SJCRH30 (cell line): Measurements from ENCODE around the gene CREB3L1. TPM values are rescaled to one million over a fixed set of nuclear protein-coding genes. Genes with fewer than 3 reads are reported as not detected.
"Not testable (repeated sequence)": the region's sequence is repeated elsewhere in the genome, so short reads cannot be mapped to it uniquely, and the experiment has no call there.

Experiments used
- DNase-seq, 2 experiments: peaks; one replicate each; pipeline ENCODE4 v3.0.0-alpha.2; 2015 to 2020
- H3K27ac ChIP-seq: fragments of 250-450 bp; sonication (Bioruptor Pico); 2 replicates; pipeline ENCODE4 v1.5.1; 2020; ENCODE audit warnings: mild to moderate bottlenecking, moderate library complexity
- H3K27me3 ChIP-seq: fragments of 250-450 bp; sonication (Bioruptor Pico); 2 replicates; pipeline ENCODE4 v1.5.1; 2020; ENCODE audit warnings: mild to moderate bottlenecking, moderate library complexity
- H3K36me3 ChIP-seq: fragments of 250-450 bp; sonication (Bioruptor Pico); 2 replicates; pipeline ENCODE4 v1.5.1; 2020; ENCODE audit warnings: mild to moderate bottlenecking, moderate library complexity
- H3K4me1 ChIP-seq: fragments of 250-450 bp; sonication (Bioruptor Pico); 2 replicates; pipeline ENCODE4 v1.5.1; 2020; ENCODE audit warnings: mild to moderate bottlenecking, moderate library complexity
- H3K4me3 ChIP-seq: fragments of 250-450 bp; sonication (Bioruptor Pico); 2 replicates; pipeline ENCODE4 v1.5.1; 2020; ENCODE audit warnings: mild to moderate bottlenecking, moderate library complexity
- H3K9me3 ChIP-seq: fragments of 250-450 bp; sonication (Bioruptor Pico); replicated peaks from 2 replicates; pipeline ENCODE4 v1.5.1; 2020; ENCODE audit warnings: mild to moderate bottlenecking, moderate library complexity
- total RNA-seq: library from RNA; depleted of rRNA; stranded (reverse); fragments of >200 nt; shearing (Covaris generic); gene quantifications from 2 replicates; pipeline ENCODE4 v1.2.3, GENCODE V29; 2014

Gene CREB3L1
- total RNA-seq, 1 experiment from 2014 or later: 0.34 TPM

GRCh38 chr11:46253258-46254132, 24.0 kb upstream of the CREB3L1 start:
- Histone ChIP-seq H3K9me3 (no peaks in the 10 kb centered on the region), H3K4me1 (peaks cover 9% of the 10 kb centered on the region; the same call in 1 of the 2 replicates), H3K27ac (no peak overlapping the region), H3K36me3 (no peaks in the 10 kb centered on the region), H3K27me3 (peaks cover 8% of the 10 kb centered on the region; the same call in 1 of the 2 replicates), H3K4me3 (no peak overlapping the region)
- no peak for DNase-seq

- peaks cover 4% of the 10 kb centered on the region; the same call in 1 of the 2 replicates for H3K4me1 ChIP-seq
- H3K4me3 ChIP-seq: no peak overlapping the region
- no peaks in the 10 kb centered on the region for H3K36me3 ChIP-seq
- H3K9me3 ChIP-seq: no peaks in the 10 kb centered on the region
- no peak for DNase-seq
- H3K27ac ChIP-seq: no peak overlapping the region
- H3K27me3 ChIP-seq: peaks cover 8% of the 10 kb centered on the region; the same call in 1 of the 2 replicates
Observed at GRCh38 chr11:46254133-46254491, 23.4 kb upstream of the CREB3L1 start.

GRCh38 chr11:46256540-46257001, 20.9 kb upstream of the CREB3L1 start:
- H3K27ac ChIP-seq: no peak overlapping the region
- H3K4me1 ChIP-seq: no peaks in the 10 kb centered on the region
- H3K36me3 ChIP-seq: no peaks in the 10 kb centered on the region
- no peak overlapping the region for H3K4me3 ChIP-seq
- H3K9me3 ChIP-seq: no peaks in the 10 kb centered on the region
- H3K27me3 ChIP-seq: peaks cover 12% of the 10 kb centered on the region; the same call in 1 of the 2 replicates
- no peak for DNase-seq

GRCh38 chr11:46259347-46259746, 18.1 kb upstream of the CREB3L1 start:
- H3K27me3 ChIP-seq: peaks cover 12% of the 10 kb centered on the region; the same call in 1 of the 2 replicates
- H3K4me3 ChIP-seq, H3K9me3 ChIP-seq, H3K4me1 ChIP-seq, DNase-seq, H3K27ac ChIP-seq, H3K36me3 ChIP-seq: not testable (repeated sequence)

GRCh38 chr11:46259971-46260560, 17.4 kb upstream of the CREB3L1 start:
- no peak overlapping the region for H3K27ac ChIP-seq
- H3K4me1 ChIP-seq: no peaks in the 10 kb centered on the region
- no peaks in the 10 kb centered on the region for H3K9me3 ChIP-seq
- H3K4me3 ChIP-seq: no peak overlapping the region
- DNase-seq: no peak
- peaks cover 12% of the 10 kb centered on the region; the same call in 1 of the 2 replicates for H3K27me3 ChIP-seq
- no peaks in the 10 kb centered on the region for H3K36me3 ChIP-seq

- Histone ChIP-seq H3K27me3 (peaks cover 13% of the 10 kb centered on the region), H3K9me3 (no peaks in the 10 kb centered on the region), H3K4me3 (no peak overlapping the region), H3K27ac (no peak overlapping the region), H3K36me3 (no peaks in the 10 kb centered on the region), H3K4me1 (no peaks in the 10 kb centered on the region)
- no peak for DNase-seq
Observed at GRCh38 chr11:46263120-46263519, 14.3 kb upstream of the CREB3L1 start.

- DNase-seq: no peak
- Histone ChIP-seq H3K4me1 (no peaks in the 10 kb centered on the region), H3K27me3 (peaks cover 9% of the 10 kb centered on the region), H3K9me3 (no peaks in the 10 kb centered on the region), H3K27ac (no peak overlapping the region), H3K36me3 (no peaks in the 10 kb centered on the region), H3K4me3 (no peak overlapping the region)
Observed at GRCh38 chr11:46264030-46264429, 13.4 kb upstream of the CREB3L1 start.

GRCh38 chr11:46264976-46265375, 12.5 kb upstream of the CREB3L1 start:
- H3K9me3 ChIP-seq: no peaks in the 10 kb centered on the region
- DNase-seq: no peak

GRCh38 chr11:46265764-46266163, 11.7 kb upstream of the CREB3L1 start:
- DNase-seq: no peak
- H3K27me3 ChIP-seq: peaks cover 12% of the 10 kb centered on the region
- no peak overlapping the region for H3K27ac ChIP-seq
- no peaks in the 10 kb centered on the region for H3K4me1 ChIP-seq
- no peaks in the 10 kb centered on the region for H3K9me3 ChIP-seq
- H3K4me3 ChIP-seq: no peak overlapping the region
- no peaks in the 10 kb centered on the region for H3K36me3 ChIP-seq

More at GRCh38 chr11:46264976-46265375, 12.5 kb upstream of the CREB3L1 start:
- Histone ChIP-seq H3K27ac (no peak overlapping the region), H3K36me3 (no peaks in the 10 kb centered on the region), H3K27me3 (peaks cover 8% of the 10 kb centered on the region), H3K4me1 (no peaks in the 10 kb centered on the region), H3K4me3 (no peak overlapping the region)

GRCh38 chr11:46267930-46268329, 9.5 kb upstream of the CREB3L1 start:
- H3K9me3 ChIP-seq: no peaks in the 10 kb centered on the region
- no peaks in the 10 kb centered on the region for H3K36me3 ChIP-seq
- no peak overlapping the region for H3K27ac ChIP-seq

GRCh38 chr11:46270684-46271083, 6.8 kb upstream of the CREB3L1 start:
- H3K27me3 ChIP-seq: peaks cover 20% of the 10 kb centered on the region
- H3K4me1 ChIP-seq: no peaks in the 10 kb centered on the region
- H3K36me3 ChIP-seq: no peaks in the 10 kb centered on the region
- no peak overlapping the region for H3K27ac ChIP-seq
- no peak overlapping the region for H3K4me3 ChIP-seq
- no peak for DNase-seq
- no peaks in the 10 kb centered on the region for H3K9me3 ChIP-seq

More at GRCh38 chr11:46267930-46268329, 9.5 kb upstream of the CREB3L1 start:
- no peak overlapping the region for H3K4me3 ChIP-seq
- H3K27me3 ChIP-seq: peaks cover 20% of the 10 kb centered on the region
- H3K4me1 ChIP-seq: no peaks in the 10 kb centered on the region
- no peak for DNase-seq

GRCh38 chr11:46271407-46271806, 6.1 kb upstream of the CREB3L1 start:
- peaks cover 22% of the 10 kb centered on the region for H3K27me3 ChIP-seq
- H3K27ac ChIP-seq: no peak overlapping the region
- DNase-seq: no peak
- H3K36me3 ChIP-seq: no peaks in the 10 kb centered on the region
- H3K4me1 ChIP-seq: no peaks in the 10 kb centered on the region
- no peaks in the 10 kb centered on the region for H3K9me3 ChIP-seq
- H3K4me3 ChIP-seq: no peak overlapping the region

GRCh38 chr11:46271875-46272815, 5.3 kb upstream of the CREB3L1 start:
- DNase-seq: no peak
- Histone ChIP-seq H3K9me3 (no peaks in the 10 kb centered on the region), H3K36me3 (no peaks in the 10 kb centered on the region), H3K27ac (no peak overlapping the region), H3K4me1 (no peaks in the 10 kb centered on the region), H3K27me3 (peaks cover 25% of the 10 kb centered on the region), H3K4me3 (no peak overlapping the region)

GRCh38 chr11:46272816-46273427, 4.5 kb upstream of the CREB3L1 start:
- Histone ChIP-seq H3K9me3 (no peaks in the 10 kb centered on the region), H3K27ac (no peak overlapping the region), H3K36me3 (no peaks in the 10 kb centered on the region), H3K27me3 (peaks cover 25% of the 10 kb centered on the region), H3K4me1 (no peaks in the 10 kb centered on the region), H3K4me3 (no peak overlapping the region)
- no peak for DNase-seq
